ENCODE measurements around the gene TCF4.
A peak's percentile ranks its signal among the peaks of the same experiment; 100 is the strongest.

TCF4 gene

DNA sequence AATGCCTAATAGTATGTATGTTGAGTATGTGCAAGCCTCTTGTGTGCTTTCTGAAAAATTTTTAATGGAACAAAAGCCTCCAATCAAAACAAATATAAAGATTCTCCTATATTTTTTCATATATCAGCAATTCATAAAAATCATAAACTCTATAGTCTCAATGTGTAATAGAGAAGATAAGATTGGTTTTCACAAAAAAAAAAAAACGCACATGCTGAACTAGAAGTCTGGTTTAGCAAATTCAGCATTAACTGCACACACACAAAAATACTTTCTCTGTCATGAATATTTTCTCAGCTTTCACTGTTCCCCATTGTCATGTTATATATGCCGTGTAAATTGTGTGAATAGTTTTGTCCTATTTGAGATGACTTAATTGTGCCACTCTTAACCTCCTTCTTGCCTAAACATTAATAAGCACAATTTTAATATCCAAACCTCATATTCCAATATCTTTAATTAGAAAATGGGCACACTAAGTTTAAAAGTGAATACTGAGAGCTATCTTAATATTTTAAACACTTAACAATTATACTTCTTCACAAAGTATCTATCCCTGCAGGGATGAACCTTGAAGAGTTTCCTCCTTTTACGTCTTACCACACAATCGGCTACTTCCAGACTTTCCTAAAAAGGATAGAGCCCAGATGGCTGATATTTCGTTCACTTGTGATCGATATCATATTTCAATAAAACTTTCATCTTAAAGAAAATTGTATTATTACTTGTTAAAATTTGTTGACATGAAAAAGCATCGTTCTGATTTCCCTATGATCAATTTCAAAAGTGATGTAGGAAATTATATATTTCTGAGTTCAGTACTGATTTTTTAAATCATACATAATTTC, 242.7 kb downstream of the TCF4 start:
- Histone ChIP-seq H3K27ac (replicated peaks) (no peak overlapping the region), H3K27me3 (ENCODE audit: insufficient read depth, poor library complexity, severe bottlenecking) (no peaks in the 10 kb centered on the region), H3K4me3 (replicated peaks; ENCODE audit: insufficient read depth, low read length) (no peak overlapping the region)
- TF ChIP-seq, protein P1, sequence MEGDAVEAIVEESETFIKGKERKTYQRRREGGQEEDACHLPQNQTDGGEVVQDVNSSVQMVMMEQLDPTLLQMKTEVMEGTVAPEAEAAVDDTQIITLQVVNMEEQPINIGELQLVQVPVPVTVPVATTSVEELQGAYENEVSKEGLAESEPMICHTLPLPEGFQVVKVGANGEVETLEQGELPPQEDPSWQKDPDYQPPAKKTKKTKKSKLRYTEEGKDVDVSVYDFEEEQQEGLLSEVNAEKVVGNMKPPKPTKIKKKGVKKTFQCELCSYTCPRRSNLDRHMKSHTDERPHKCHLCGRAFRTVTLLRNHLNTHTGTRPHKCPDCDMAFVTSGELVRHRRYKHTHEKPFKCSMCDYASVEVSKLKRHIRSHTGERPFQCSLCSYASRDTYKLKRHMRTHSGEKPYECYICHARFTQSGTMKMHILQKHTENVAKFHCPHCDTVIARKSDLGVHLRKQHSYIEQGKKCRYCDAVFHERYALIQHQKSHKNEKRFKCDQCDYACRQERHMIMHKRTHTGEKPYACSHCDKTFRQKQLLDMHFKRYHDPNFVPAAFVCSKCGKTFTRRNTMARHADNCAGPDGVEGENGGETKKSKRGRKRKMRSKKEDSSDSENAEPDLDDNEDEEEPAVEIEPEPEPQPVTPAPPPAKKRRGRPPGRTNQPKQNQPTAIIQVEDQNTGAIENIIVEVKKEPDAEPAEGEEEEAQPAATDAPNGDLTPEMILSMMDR (IDR thresholded peaks at IDR 0.05; ENCODE audit: insufficient read depth, low read length), result no peak
- no peak for TF ChIP-seq POLR2AphosphoS5 (IDR thresholded peaks at IDR 0.05; ENCODE audit: low read depth)
- TF ChIP-seq GABPA (IDR thresholded peaks at IDR 0.05; ENCODE audit: low read depth), result no peak
- TF ChIP-seq, protein P2, sequence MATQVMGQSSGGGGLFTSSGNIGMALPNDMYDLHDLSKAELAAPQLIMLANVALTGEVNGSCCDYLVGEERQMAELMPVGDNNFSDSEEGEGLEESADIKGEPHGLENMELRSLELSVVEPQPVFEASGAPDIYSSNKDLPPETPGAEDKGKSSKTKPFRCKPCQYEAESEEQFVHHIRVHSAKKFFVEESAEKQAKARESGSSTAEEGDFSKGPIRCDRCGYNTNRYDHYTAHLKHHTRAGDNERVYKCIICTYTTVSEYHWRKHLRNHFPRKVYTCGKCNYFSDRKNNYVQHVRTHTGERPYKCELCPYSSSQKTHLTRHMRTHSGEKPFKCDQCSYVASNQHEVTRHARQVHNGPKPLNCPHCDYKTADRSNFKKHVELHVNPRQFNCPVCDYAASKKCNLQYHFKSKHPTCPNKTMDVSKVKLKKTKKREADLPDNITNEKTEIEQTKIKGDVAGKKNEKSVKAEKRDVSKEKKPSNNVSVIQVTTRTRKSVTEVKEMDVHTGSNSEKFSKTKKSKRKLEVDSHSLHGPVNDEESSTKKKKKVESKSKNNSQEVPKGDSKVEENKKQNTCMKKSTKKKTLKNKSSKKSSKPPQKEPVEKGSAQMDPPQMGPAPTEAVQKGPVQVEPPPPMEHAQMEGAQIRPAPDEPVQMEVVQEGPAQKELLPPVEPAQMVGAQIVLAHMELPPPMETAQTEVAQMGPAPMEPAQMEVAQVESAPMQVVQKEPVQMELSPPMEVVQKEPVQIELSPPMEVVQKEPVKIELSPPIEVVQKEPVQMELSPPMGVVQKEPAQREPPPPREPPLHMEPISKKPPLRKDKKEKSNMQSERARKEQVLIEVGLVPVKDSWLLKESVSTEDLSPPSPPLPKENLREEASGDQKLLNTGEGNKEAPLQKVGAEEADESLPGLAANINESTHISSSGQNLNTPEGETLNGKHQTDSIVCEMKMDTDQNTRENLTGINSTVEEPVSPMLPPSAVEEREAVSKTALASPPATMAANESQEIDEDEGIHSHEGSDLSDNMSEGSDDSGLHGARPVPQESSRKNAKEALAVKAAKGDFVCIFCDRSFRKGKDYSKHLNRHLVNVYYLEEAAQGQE (IDR thresholded peaks at IDR 0.05; ENCODE audit: insufficient replicate concordance, low read depth), result no peak
- no peak for TF ChIP-seq SPI1 (IDR thresholded peaks at IDR 0.05; ENCODE audit: borderline replicate concordance, low read depth)
- no peak for DNase-seq (ENCODE audit: low read depth in 1 of 2, low spot score in 1 of 2)

DNA sequence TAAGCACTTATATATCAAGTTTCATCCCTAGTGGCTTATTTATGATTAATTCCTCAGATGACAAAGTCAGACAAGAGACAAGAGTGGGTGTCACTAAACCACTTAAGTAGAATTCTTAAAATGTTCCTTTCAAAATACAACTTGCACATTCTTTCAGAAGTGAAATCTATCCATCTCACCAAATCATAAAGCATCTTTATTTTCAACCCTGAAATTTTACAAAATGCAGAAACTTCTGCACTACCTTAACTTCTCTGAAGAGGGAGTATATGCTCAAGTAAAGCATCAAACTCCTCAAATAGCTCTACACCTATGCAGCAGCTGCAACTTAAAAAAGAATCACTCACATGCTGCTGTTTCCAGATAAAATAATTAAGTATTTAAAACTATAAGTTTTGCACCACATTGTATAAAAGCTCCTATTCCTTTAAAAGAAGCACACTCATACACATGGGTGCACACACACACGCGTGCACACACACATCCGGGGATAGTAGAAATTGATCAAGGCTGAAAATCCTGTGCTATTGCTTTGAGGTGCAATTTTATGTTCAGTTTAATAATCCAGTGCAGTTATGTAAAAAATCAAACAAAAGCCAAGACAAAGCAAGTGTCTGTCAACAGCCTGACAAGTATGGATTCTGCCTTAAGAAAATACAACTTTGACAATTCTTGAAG, 244.5 kb downstream of the TCF4 start:
- Histone ChIP-seq H3K4me3 (replicated peaks; ENCODE audit: insufficient read depth, low read length) (no peak overlapping the region), H3K27ac (replicated peaks) (no peak overlapping the region), H3K27me3 (ENCODE audit: insufficient read depth, poor library complexity, severe bottlenecking) (no peaks in the 10 kb centered on the region)
- TF ChIP-seq, protein P1 (IDR thresholded peaks at IDR 0.05; ENCODE audit: insufficient read depth, low read length), result peak; percentile 22
- TF ChIP-seq SPI1 (IDR thresholded peaks at IDR 0.05; ENCODE audit: borderline replicate concordance, low read depth) (no peak), POLR2AphosphoS5 (IDR thresholded peaks at IDR 0.05; ENCODE audit: low read depth) (no peak)
- TF ChIP-seq, protein P2 (IDR thresholded peaks at IDR 0.05; ENCODE audit: insufficient replicate concordance, low read depth), result no peak
- no peak for DNase-seq (ENCODE audit: low read depth in 1 of 2, low spot score in 1 of 2)

DNA sequence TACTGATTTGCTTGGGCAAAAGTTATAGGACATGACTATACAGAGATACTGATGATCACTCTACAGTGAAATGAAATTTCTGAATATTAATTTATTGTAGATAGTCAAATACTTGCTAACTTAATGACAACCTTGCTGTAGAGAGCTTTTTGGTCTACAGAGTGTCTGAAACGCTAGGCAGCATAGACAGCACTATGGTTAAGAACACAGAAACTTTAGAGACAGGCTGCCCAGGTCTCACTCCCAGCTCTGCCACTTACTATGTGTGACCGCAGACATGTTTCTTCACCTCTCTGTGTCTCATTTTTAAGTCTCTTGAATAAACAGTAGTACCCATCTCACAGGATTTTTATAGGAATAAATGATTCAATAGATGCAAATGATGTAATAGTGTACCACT, 247.0 kb downstream of the TCF4 start:
- DNase-seq (ENCODE audit: low read depth in 1 of 2, low spot score in 1 of 2), result no peak
- Histone ChIP-seq H3K27ac (replicated peaks) (no peak overlapping the region), H3K4me3 (replicated peaks; ENCODE audit: insufficient read depth, low read length) (no peak overlapping the region), H3K27me3 (ENCODE audit: insufficient read depth, poor library complexity, severe bottlenecking) (no peaks in the 10 kb centered on the region)
- TF ChIP-seq SPI1 (IDR thresholded peaks at IDR 0.05; ENCODE audit: borderline replicate concordance, low read depth) (no peak), POLR2AphosphoS5 (IDR thresholded peaks at IDR 0.05; ENCODE audit: low read depth) (no peak), GABPA (IDR thresholded peaks at IDR 0.05; ENCODE audit: low read depth) (no peak)
- TF ChIP-seq, protein P1 (IDR thresholded peaks at IDR 0.05; ENCODE audit: insufficient read depth, low read length), result no peak
- TF ChIP-seq, protein P2 (IDR thresholded peaks at IDR 0.05; ENCODE audit: insufficient replicate concordance, low read depth), result no peak

Data from HL-60 (cell line).